Neural progenitor cell (in vitro differentiated cells): ENCODE data around the gene NUAK1. TPM values are rescaled to one million over a fixed set of nuclear protein-coding genes. Genes with fewer than 3 reads are reported as not detected.

Experiments used
- DNase-seq: peaks from one replicate; pipeline ENCODE4 v3.0.0-alpha.2; 2016; ENCODE audit warnings: low spot score
- H2AFZ ChIP-seq: fragments of 200-600 bp; sonication (generic); replicated peaks from 2 replicates; pipeline ENCODE4 v1.6.1; 2016; ENCODE audit warnings: antibody characterized with exemption
- H3F3A ChIP-seq: fragments of 200-600 bp; sonication (generic); 2 replicates; pipeline ENCODE4 v1.6.1; 2016; ENCODE audit warnings: antibody characterized with exemption, low read depth
- H3K27ac ChIP-seq: fragments of 200-600 bp; sonication (generic); 2 replicates; pipeline ENCODE4 v1.5.1; 2016; ENCODE audit warnings: mild to moderate bottlenecking
- H3K27me3 ChIP-seq: fragments of 200-600 bp; sonication (generic); 2 replicates; pipeline ENCODE4 v1.6.1; 2016; ENCODE audit warnings: mild to moderate bottlenecking, moderate library complexity
- H3K36me3 ChIP-seq: fragments of 200-600 bp; sonication (generic); 2 replicates; pipeline ENCODE4 v1.5.1; 2016
- H3K4me1 ChIP-seq: fragments of 200-600 bp; sonication (generic); 2 replicates; pipeline ENCODE4 v1.6.1; 2016; ENCODE audit warnings: mixed run types
- H3K4me2 ChIP-seq: fragments of 200-600 bp; sonication (generic); 2 replicates; pipeline ENCODE4 v1.6.1; 2016
- H3K4me3 ChIP-seq: fragments of 200-600 bp; sonication (generic); 2 replicates; pipeline ENCODE4 v1.5.1; 2016
- H3K79me2 ChIP-seq: fragments of 200-600 bp; sonication (generic); 2 replicates; pipeline ENCODE4 v1.6.1; 2016; ENCODE audit warnings: low read depth
- H3K9ac ChIP-seq: fragments of 200-600 bp; sonication (generic); 2 replicates; pipeline ENCODE4 v1.6.1; 2016
- H3K9me3 ChIP-seq: fragments of 200-600 bp; sonication (generic); 2 replicates; pipeline ENCODE4 v1.5.1; 2016; ENCODE audit warnings: low read depth
- H4K20me1 ChIP-seq: fragments of 200-600 bp; sonication (generic); 2 replicates; pipeline ENCODE4 v1.6.1; 2016; ENCODE audit warnings: low read depth
- H3K27ac Mint-ChIP-seq: 3 replicates; pipeline ENCODE4 v1.8.0; 2021; ENCODE audit warnings: mixed read lengths
- H3K27me3 Mint-ChIP-seq: 2 replicates; pipeline ENCODE4 v1.8.0; 2022; ENCODE audit warnings: low read depth, mild to moderate bottlenecking, inconsistent platforms, moderate library complexity, mixed read lengths; ENCODE audit not compliant: insufficient read depth
- H3K36me3 Mint-ChIP-seq: 3 replicates; pipeline ENCODE4 v1.8.0; 2021; ENCODE audit warnings: mixed read lengths
- H3K4me1 Mint-ChIP-seq: 3 replicates; pipeline ENCODE4 v1.8.0; 2021; ENCODE audit warnings: mixed read lengths
- H3K4me3 Mint-ChIP-seq: 3 replicates; pipeline ENCODE4 v1.8.0; 2021; ENCODE audit warnings: mild to moderate bottlenecking, moderate library complexity, mixed read lengths
- H3K9me3 Mint-ChIP-seq: 3 replicates; pipeline ENCODE4 v1.8.0; 2020; ENCODE audit warnings: mixed read lengths
- CTCF ChIP-seq: fragments of 200-600 bp; sonication (generic); IDR thresholded peaks from 2 replicates; pipeline ENCODE4 v1.5.1; 2017; ENCODE audit warnings: antibody characterized with exemption, mild to moderate bottlenecking
- EZH2 ChIP-seq: fragments of 200-600 bp; sonication (generic); IDR thresholded peaks from 2 replicates; pipeline ENCODE4 v1.6.1; 2017; ENCODE audit warnings: antibody characterized with exemption, mild to moderate bottlenecking, moderate library complexity
- EZH2phosphoT487 ChIP-seq: fragments of 200-600 bp; sonication (generic); IDR thresholded peaks from 2 replicates; pipeline ENCODE4 v1.6.1; 2017; ENCODE audit warnings: antibody characterized with exemption
- total RNA-seq: library from RNA; depleted of rRNA; stranded (reverse); fragments of >200 nt; gene quantifications from 2 replicates; pipeline ENCODE4 v1.2.3, GENCODE V29; 2015; ENCODE audit warnings: low replicate concordance

The NUAK1 gene
- total RNA-seq, 1 donor from 2014 or later, result 18.8 TPM

GRCh38 chr12:106096376-106096775 lies 42.4 kb downstream of the NUAK1 start:
- H3K79me2 ChIP-seq, result no peaks in the 10 kb centered on the region
- Mint-ChIP-seq H3K4me1 (peaks cover 80% of the 10 kb centered on the region), H3K4me3 (no peak overlapping the region), H3K27me3 (peaks cover 4% of the 10 kb centered on the region), H3K9me3 (peaks cover 4% of the 10 kb centered on the region), H3K36me3 (peaks cover 69% of the 10 kb centered on the region), H3K27ac (no peak overlapping the region)
- no peak for DNase-seq
- H3K4me2 ChIP-seq, result no peak overlapping the region
- H4K20me1 ChIP-seq, result peaks cover 11% of the 10 kb centered on the region
- H3K9me3 ChIP-seq, result no peaks in the 10 kb centered on the region
- H3K4me3 ChIP-seq, result no peak overlapping the region
- no peak overlapping the region for H3K27ac ChIP-seq
- no peaks in the 10 kb centered on the region for H3K27me3 ChIP-seq
- no peak overlapping the region for H3K9ac ChIP-seq
- H2AFZ ChIP-seq, result no peak overlapping the region
- peaks cover 31% of the 10 kb centered on the region for H3K4me1 ChIP-seq
- no peak for TF ChIP-seq EZH2phosphoT487
- TF ChIP-seq EZH2, result no peak
- TF ChIP-seq CTCF, result no peak
- H3K36me3 ChIP-seq, result no peaks in the 10 kb centered on the region
- no peaks in the 10 kb centered on the region for H3F3A ChIP-seq

- Histone ChIP-seq H2AFZ (no peak overlapping the region), H4K20me1 (peaks cover 10% of the 10 kb centered on the region), H3K27ac (no peak overlapping the region), H3K4me3 (no peak overlapping the region), H3K9me3 (no peaks in the 10 kb centered on the region), H3F3A (no peaks in the 10 kb centered on the region), H3K79me2 (no peaks in the 10 kb centered on the region), H3K27me3 (no peaks in the 10 kb centered on the region), H3K4me1 (peaks cover 27% of the 10 kb centered on the region), H3K4me2 (no peak overlapping the region), H3K9ac (no peak overlapping the region), H3K36me3 (no peaks in the 10 kb centered on the region)
- no peak overlapping the region for H3K27ac Mint-ChIP-seq
- H3K9me3 Mint-ChIP-seq, result peaks cover 4% of the 10 kb centered on the region
- no peak for TF ChIP-seq EZH2phosphoT487
- TF ChIP-seq EZH2, result no peak
- no peak for TF ChIP-seq CTCF
- H3K4me1 Mint-ChIP-seq, result peaks cover 75% of the 10 kb centered on the region
- peaks cover 67% of the 10 kb centered on the region for H3K36me3 Mint-ChIP-seq
- peaks cover 7% of the 10 kb centered on the region for H3K27me3 Mint-ChIP-seq
- no peak overlapping the region for H3K4me3 Mint-ChIP-seq
- DNase-seq, result no peak
These were observed 44.5 kb downstream of the NUAK1 start for GRCh38 chr12:106094304-106094703.

- no peaks in the 10 kb centered on the region for H3K36me3 ChIP-seq
- no peaks in the 10 kb centered on the region for H3K9me3 ChIP-seq
- no peak for DNase-seq
- TF ChIP-seq EZH2, result no peak
- TF ChIP-seq EZH2phosphoT487, result no peak
- TF ChIP-seq CTCF, result no peak
- peaks cover 7% of the 10 kb centered on the region for H3K27me3 Mint-ChIP-seq
- H3K4me1 Mint-ChIP-seq, result peaks cover 69% of the 10 kb centered on the region
- peaks cover 64% of the 10 kb centered on the region for H3K36me3 Mint-ChIP-seq
- H3K9ac ChIP-seq, result no peak overlapping the region
- H3K27ac ChIP-seq, result no peak overlapping the region
- no peak overlapping the region for H3K4me3 ChIP-seq
- no peaks in the 10 kb centered on the region for H3F3A ChIP-seq
- no peaks in the 10 kb centered on the region for H3K27me3 ChIP-seq
- peaks cover 16% of the 10 kb centered on the region for H3K4me1 ChIP-seq
- no peak overlapping the region for H3K4me3 Mint-ChIP-seq
- H2AFZ ChIP-seq, result no peak overlapping the region
- no peak overlapping the region for H3K27ac Mint-ChIP-seq
- H3K9me3 Mint-ChIP-seq, result peaks cover 4% of the 10 kb centered on the region
- peaks cover 5% of the 10 kb centered on the region for H4K20me1 ChIP-seq
- no peaks in the 10 kb centered on the region for H3K79me2 ChIP-seq
- no peak overlapping the region for H3K4me2 ChIP-seq
These were observed 45.5 kb downstream of the NUAK1 start for GRCh38 chr12:106093246-106093645.

GRCh38 chr12:106091446-106091820 lies 47.3 kb downstream of the NUAK1 start:
- no peak overlapping the region for H3K27ac ChIP-seq

More at GRCh38 chr12:106091446-106091820, 47.3 kb downstream of the NUAK1 start:
- Histone ChIP-seq H3K9ac (no peak overlapping the region), H3K4me2 (no peak overlapping the region), H4K20me1 (no peaks in the 10 kb centered on the region), H3K79me2 (no peaks in the 10 kb centered on the region), H3K27me3 (no peaks in the 10 kb centered on the region), H2AFZ (no peak overlapping the region), H3F3A (no peaks in the 10 kb centered on the region), H3K9me3 (no peaks in the 10 kb centered on the region), H3K36me3 (no peaks in the 10 kb centered on the region), H3K4me3 (no peak overlapping the region), H3K4me1 (no peaks in the 10 kb centered on the region)
- TF ChIP-seq EZH2phosphoT487, result no peak
- no peak for TF ChIP-seq EZH2
- TF ChIP-seq CTCF, result no peak
- no peak for DNase-seq
- Mint-ChIP-seq H3K27ac (no peak overlapping the region), H3K4me3 (no peak overlapping the region), H3K27me3 (peaks cover 7% of the 10 kb centered on the region), H3K4me1 (peaks cover 67% of the 10 kb centered on the region), H3K36me3 (peaks cover 55% of the 10 kb centered on the region), H3K9me3 (no peaks in the 10 kb centered on the region)
